Right lobe of liver (tissue), 4 donors: ENCODE results near the gene PSME3IP1.
"Not testable (repeated sequence)": the region's sequence is repeated elsewhere in the genome, so short reads cannot be mapped to it uniquely, and the experiment has no call there.

Source experiments
- CTCF ChIP-seq, 4 donors: fragments of 200-600 bp in 3 of 4; fragments of 450-650 bp in 1 of 4; IDR thresholded peaks; one replicate each; pipeline versions ENCODE4 v1.5.1 to v1.8.0; 2016 to 2022; ENCODE audit warnings: antibody characterized with exemption in 4 of 4, mild to moderate bottlenecking in 2 of 4
- POLR2A ChIP-seq: fragments of 450-650 bp; IDR thresholded peaks from one replicate; pipeline ENCODE4 v1.6.1; 2017; ENCODE audit warnings: antibody characterized with exemption, mild to moderate bottlenecking
- donor health status: DM: no; HTN: no; CAD: no.
- donor health status: DM: no; HTN: no; CAD: no.
- donor health status: DM: no; HTN: yes; CAD: no.

DNA sequence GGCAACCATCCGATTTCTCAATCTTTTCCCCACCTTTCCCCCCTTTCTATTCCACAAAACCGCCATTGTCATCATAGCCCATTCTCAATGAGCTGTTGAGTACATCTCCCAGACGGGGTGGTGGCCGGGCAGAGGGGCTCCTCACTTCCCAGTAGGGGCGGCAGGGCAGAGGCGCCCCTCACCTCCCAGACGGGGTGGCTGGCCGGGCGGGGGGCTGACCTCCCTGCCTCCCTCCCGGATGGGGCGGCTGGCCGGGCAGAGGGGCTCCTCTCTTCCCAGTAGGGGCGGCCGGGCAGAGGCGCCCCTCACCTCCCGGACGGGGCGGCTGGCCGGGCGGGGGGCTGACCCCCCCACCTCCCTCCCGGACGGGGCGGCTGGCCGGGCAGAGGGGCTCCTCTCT is 14.5 kb upstream of the PSME3IP1 start:
- not testable (repeated sequence) for TF ChIP-seq CTCF (IDR thresholded peaks at IDR 0.05); POLR2A
